Measurements from ENCODE around the gene TNK1. TPM values are rescaled to one million over a fixed set of nuclear protein-coding genes. Genes with fewer than 3 reads are reported as not detected.

Gene TNK1
- total RNA-seq, 1 donor from 2014 or later: 9.9 TPM

DNA sequence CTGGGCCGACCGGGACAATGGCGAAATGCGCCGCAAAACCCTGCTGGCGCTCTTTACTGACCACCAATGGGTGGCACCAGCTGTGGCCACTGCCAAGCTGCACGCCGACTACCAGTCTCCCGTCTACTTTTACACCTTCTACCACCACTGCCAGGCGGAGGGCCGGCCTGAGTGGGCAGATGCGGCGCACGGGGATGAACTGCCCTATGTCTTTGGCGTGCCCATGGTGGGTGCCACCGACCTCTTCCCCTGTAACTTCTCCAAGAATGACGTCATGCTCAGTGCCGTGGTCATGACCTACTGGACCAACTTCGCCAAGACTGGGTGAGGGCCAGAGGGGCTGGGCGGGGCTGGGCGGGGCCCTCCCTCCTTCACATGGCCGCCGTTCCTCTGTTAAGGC is 34.9 kb downstream of the TNK1 start:
- Mint-ChIP-seq H3K4me3 (no peak overlapping the region), H3K9me3 (no peaks in the 10 kb centered on the region), H3K27ac (no peak overlapping the region), H3K4me1 (peaks cover 11% of the 10 kb centered on the region), H3K27me3 (ENCODE audit: low read depth) (no peaks in the 10 kb centered on the region), H3K36me3 (peaks cover 21% of the 10 kb centered on the region)
- TF ChIP-seq, protein P1, sequence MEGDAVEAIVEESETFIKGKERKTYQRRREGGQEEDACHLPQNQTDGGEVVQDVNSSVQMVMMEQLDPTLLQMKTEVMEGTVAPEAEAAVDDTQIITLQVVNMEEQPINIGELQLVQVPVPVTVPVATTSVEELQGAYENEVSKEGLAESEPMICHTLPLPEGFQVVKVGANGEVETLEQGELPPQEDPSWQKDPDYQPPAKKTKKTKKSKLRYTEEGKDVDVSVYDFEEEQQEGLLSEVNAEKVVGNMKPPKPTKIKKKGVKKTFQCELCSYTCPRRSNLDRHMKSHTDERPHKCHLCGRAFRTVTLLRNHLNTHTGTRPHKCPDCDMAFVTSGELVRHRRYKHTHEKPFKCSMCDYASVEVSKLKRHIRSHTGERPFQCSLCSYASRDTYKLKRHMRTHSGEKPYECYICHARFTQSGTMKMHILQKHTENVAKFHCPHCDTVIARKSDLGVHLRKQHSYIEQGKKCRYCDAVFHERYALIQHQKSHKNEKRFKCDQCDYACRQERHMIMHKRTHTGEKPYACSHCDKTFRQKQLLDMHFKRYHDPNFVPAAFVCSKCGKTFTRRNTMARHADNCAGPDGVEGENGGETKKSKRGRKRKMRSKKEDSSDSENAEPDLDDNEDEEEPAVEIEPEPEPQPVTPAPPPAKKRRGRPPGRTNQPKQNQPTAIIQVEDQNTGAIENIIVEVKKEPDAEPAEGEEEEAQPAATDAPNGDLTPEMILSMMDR (IDR thresholded peaks at IDR 0.05; ENCODE audit: unreplicated experiment): no peak
- no peak for DNase-seq (ENCODE audit: low spot score in 2 of 2, unreplicated experiment in 2 of 2)

DNA sequence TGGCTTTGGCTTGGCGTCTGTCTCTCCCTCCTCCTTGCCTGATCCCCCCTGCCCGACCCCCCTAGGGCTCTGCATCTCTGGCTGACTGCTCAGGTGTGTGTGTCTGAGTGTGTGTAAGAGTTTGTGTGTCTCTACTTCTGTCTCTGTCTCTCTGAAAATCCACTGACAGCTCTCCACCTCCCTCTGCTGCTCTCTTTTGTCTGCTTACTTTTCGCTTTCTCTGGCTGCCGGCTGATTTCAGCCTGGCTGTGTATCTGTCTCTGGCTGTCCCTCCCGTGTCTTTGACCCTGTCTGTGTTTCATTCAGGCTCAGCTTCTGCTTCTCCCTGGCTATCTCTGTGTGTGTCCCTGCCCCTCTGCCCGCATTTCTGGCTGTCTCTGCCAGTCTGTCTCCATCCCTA is 35.4 kb downstream of the TNK1 start:
- no peak overlapping the region for H3K4me3 Mint-ChIP-seq
- H3K36me3 Mint-ChIP-seq: peaks cover 20% of the 10 kb centered on the region
- no peaks in the 10 kb centered on the region for H3K27me3 Mint-ChIP-seq (ENCODE audit: low read depth)
- peaks cover 11% of the 10 kb centered on the region for H3K4me1 Mint-ChIP-seq
- TF ChIP-seq, protein P1 (IDR thresholded peaks at IDR 0.05; ENCODE audit: unreplicated experiment): no peak
- H3K27ac Mint-ChIP-seq: no peak overlapping the region
- DNase-seq (ENCODE audit: low spot score in 2 of 2, unreplicated experiment in 2 of 2): no peak
- no peaks in the 10 kb centered on the region for H3K9me3 Mint-ChIP-seq

DNA sequence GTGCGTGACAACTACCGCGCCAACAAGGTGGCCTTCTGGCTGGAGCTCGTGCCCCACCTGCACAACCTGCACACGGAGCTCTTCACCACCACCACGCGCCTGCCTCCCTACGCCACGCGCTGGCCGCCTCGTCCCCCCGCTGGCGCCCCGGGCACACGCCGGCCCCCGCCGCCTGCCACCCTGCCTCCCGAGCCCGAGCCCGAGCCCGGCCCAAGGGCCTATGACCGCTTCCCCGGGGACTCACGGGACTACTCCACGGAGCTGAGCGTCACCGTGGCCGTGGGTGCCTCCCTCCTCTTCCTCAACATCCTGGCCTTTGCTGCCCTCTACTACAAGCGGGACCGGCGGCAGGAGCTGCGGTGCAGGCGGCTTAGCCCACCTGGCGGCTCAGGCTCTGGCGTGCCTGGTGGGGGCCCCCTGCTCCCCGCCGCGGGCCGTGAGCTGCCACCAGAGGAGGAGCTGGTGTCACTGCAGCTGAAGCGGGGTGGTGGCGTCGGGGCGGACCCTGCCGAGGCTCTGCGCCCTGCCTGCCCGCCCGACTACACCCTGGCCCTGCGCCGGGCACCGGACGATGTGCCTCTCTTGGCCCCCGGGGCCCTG is 36.3 kb downstream of the TNK1 start:
- H3K4me1 Mint-ChIP-seq: peaks cover 11% of the 10 kb centered on the region

DNA sequence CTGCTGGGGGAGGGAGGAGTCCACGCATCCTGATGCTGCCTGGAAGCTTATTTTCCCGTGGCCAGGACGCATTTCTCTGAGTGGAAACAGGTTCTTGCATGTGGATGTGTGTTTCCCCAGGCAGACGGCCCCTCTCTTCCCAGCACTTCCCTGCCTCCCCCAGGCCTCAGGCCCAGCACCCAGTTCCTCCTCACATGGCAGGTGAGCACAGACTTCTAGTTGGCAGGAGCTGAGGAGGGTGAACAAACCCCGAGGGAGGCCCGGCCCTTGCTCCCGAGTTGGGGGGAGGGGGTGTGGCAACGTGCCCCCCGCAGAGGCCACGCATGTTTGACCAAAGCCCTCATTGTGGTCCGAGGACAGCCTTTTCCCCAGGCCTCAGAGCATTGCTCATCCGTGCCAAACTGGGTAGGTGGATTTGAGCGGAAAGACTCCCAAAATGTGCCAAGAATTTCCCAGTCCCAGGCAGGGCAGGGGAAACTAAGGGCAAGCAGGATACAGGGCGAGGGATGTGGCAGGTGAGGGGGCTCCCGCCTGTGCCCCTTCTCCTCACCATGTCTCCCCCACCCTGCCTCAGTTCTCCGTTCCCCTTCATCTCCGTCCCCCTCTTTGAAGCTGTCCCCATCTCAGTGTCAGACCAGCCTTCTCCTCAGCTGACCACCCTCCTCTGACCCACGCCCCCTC is 37.7 kb downstream of the TNK1 start:
- H3K36me3 Mint-ChIP-seq: peaks cover 17% of the 10 kb centered on the region
- no peaks in the 10 kb centered on the region for H3K27me3 Mint-ChIP-seq (ENCODE audit: low read depth)
- no peaks in the 10 kb centered on the region for H3K4me1 Mint-ChIP-seq
- no peak for DNase-seq (ENCODE audit: low spot score in 2 of 2, unreplicated experiment in 2 of 2)
- TF ChIP-seq, protein P1 (IDR thresholded peaks at IDR 0.05; ENCODE audit: unreplicated experiment): no peak
- H3K9me3 Mint-ChIP-seq: no peaks in the 10 kb centered on the region
- H3K27ac Mint-ChIP-seq: no peak overlapping the region
- H3K4me3 Mint-ChIP-seq: no peak overlapping the region

More for the DNA sequence above, 36.3 kb downstream of the TNK1 start:
- Mint-ChIP-seq H3K4me3 (no peak overlapping the region), H3K27me3 (ENCODE audit: low read depth) (no peaks in the 10 kb centered on the region), H3K9me3 (no peaks in the 10 kb centered on the region), H3K36me3 (peaks cover 20% of the 10 kb centered on the region), H3K27ac (no peak overlapping the region)
- DNase-seq (ENCODE audit: low spot score in 2 of 2, unreplicated experiment in 2 of 2): no peak
- TF ChIP-seq, protein P1 (IDR thresholded peaks at IDR 0.05; ENCODE audit: unreplicated experiment): no peak

DNA sequence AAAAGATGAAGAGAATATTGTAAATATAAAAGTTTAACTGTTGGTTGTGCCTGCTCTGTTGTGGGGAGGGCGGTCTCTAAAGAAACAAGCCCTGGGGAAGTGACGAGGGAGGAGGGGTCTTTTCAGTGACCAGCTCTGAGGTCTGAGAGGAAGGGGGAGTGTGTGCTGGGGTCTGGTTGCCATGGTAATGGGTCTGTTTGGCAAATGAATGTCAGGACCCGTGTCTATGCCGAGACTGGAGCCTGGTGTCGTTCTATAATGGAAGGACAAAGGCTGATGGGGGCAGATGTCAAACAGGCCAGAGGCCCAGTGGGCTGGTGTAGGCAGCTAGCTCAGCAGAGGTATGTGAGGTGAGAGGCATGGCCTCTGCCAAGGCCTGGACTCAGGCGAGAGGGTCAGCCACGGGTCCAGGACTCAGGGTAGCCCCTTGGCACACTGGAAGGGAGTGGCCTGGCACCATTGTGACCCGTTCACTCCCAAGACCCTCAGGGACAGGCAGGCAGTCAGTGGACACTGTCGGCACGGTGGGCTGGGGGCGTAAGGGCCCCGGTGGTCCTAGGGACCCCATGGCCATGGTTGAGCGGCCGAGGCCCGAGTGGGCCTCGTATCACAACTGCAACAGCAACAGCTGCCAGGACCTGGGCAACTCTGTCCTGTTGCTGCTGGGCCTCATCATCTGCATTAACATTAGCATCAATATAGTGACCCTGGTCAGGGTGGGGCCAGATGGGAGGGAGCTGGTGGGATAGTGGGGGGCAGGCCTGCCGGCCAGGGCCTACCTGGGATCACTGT is 39.1 kb downstream of the TNK1 start, which contains the start of gene SPEM1:
SPEM1 (plus strand) TSS at position 506 of the 792 bp plus-strand sequence; CDS start at position 567, 61 bp downstream.
- DNase-seq (ENCODE audit: low spot score in 2 of 2, unreplicated experiment in 2 of 2): no peak
- Mint-ChIP-seq H3K4me3 (no peak within 1 kb of the TSS), H3K27me3 (ENCODE audit: low read depth) (no peaks in the 10 kb centered on the region), H3K27ac (peak within 1 kb of the TSS; percentile 22), H3K9me3 (no peaks in the 10 kb centered on the region), H3K36me3 (peaks cover 13% of the 10 kb centered on the region), H3K4me1 (no peaks in the 10 kb centered on the region)
- TF ChIP-seq, protein P1 (IDR thresholded peaks at IDR 0.05; ENCODE audit: unreplicated experiment): no peak

Data from mesothelial cell of epicardium (in vitro differentiated cells).